Stimulated activated CD8-positive, alpha-beta memory T cell treated with anti-CD3 and anti-CD28 coated beads, Interleukin-4, amount 100 ng/mL, for 4 hours (primary cell): Measurements from ENCODE around the gene METTL24.

Experiments
- DNase-seq, 2 donors: peaks; one replicate each; pipeline ENCODE4 v3.0.0-alpha.2; 2020; ENCODE audit warnings: low read depth in 2 of 2, low spot score in 1 of 2

Gene METTL24

GRCh38 chr6:110357664-110358552 lies at the start of gene METTL24:
Gene METTL24, minus strand, starts transcription at chr6:110358349. Its CDS starts 77 bp downstream, at chr6:110358272.
- DNase-seq = no peak

GRCh38 chr6:110404607-110405006 lies 46.5 kb upstream of the METTL24 start:
- DNase-seq = no peak

GRCh38 chr6:110401585-110402176 lies 43.5 kb upstream of the METTL24 start:
- DNase-seq = no peak

- no peak for DNase-seq
These were observed 42.1 kb upstream of the METTL24 start for GRCh38 chr6:110400208-110400607.

GRCh38 chr6:110399219-110400071 lies 41.3 kb upstream of the METTL24 start:
- no peak for DNase-seq

- DNase-seq = no peak
These were observed 40.6 kb upstream of the METTL24 start for GRCh38 chr6:110398778-110399177.

- DNase-seq = no peak
These were observed 37.1 kb upstream of the METTL24 start for GRCh38 chr6:110395221-110395620.

- DNase-seq = no peak
These were observed 36.3 kb upstream of the METTL24 start for GRCh38 chr6:110394409-110394808.

- no peak for DNase-seq
These were observed 34.6 kb upstream of the METTL24 start for GRCh38 chr6:110392727-110393126.

GRCh38 chr6:110390404-110390803 lies 32.3 kb upstream of the METTL24 start:
- DNase-seq = no peak

- DNase-seq = no peak
These were observed 31.7 kb upstream of the METTL24 start for GRCh38 chr6:110389689-110390382.

GRCh38 chr6:110387986-110388385 lies 29.8 kb upstream of the METTL24 start:
- DNase-seq = no peak

- DNase-seq = no peak
These were observed 27.3 kb upstream of the METTL24 start for GRCh38 chr6:110385458-110385863.

- DNase-seq = no peak
These were observed 20.4 kb upstream of the METTL24 start for GRCh38 chr6:110378552-110378951.

GRCh38 chr6:110369066-110369465 lies 10.9 kb upstream of the METTL24 start:
- no peak for DNase-seq

GRCh38 chr6:110368284-110368683 lies 10.1 kb upstream of the METTL24 start:
- DNase-seq = no peak

GRCh38 chr6:110367825-110368224 lies 9.7 kb upstream of the METTL24 start:
- no peak for DNase-seq

- no peak for DNase-seq
These were observed 8.8 kb upstream of the METTL24 start for GRCh38 chr6:110366975-110367374.

GRCh38 chr6:110366256-110366655 lies 8.1 kb upstream of the METTL24 start:
- no peak for DNase-seq

GRCh38 chr6:110364364-110365105 lies 6.4 kb upstream of the METTL24 start:
- DNase-seq = no peak
